DND-41 (cell line): ENCODE results near the gene EDN3.

Experiments
- CTCF ChIP-seq: IDR thresholded peaks from 2 replicates; pipeline ENCODE4 v1.5.1; 2012; ENCODE audit warnings: borderline replicate concordance, low read length, moderate library complexity, mild to moderate bottlenecking; ENCODE audit not compliant: poor library complexity, severe bottlenecking; ENCODE audit errors: extremely low read depth
- EZH2 ChIP-seq: IDR thresholded peaks from 3 replicates; pipeline ENCODE4 v1.6.1; 2012; ENCODE audit warnings: borderline replicate concordance, low read depth, mild to moderate bottlenecking, moderate library complexity, low read length, inconsistent platforms; ENCODE audit not compliant: severe bottlenecking

- TF ChIP-seq EZH2: no peak
- TF ChIP-seq CTCF: no peak
These were observed 24.7 kb downstream of the EDN3 start for GRCh38 chr20:59325142-59325523.
